Activated naive CD8-positive, alpha-beta T cell (primary cell): ENCODE data around the gene RFX1.
"Not testable (repeated sequence)": the region's sequence is repeated elsewhere in the genome, so short reads cannot be mapped to it uniquely, and the experiment has no call there.

Experiments used
- H3K27ac Mint-ChIP-seq: one replicate; pipeline ENCODE4 v1.8.0; 2021; ENCODE audit warnings: mixed read lengths
- H3K27me3 Mint-ChIP-seq: one replicate; pipeline ENCODE4 v1.8.0; 2021; ENCODE audit warnings: mixed read lengths
- H3K36me3 Mint-ChIP-seq: one replicate; pipeline ENCODE4 v1.8.0; 2021; ENCODE audit warnings: mixed read lengths
- H3K4me1 Mint-ChIP-seq: one replicate; pipeline ENCODE4 v1.8.0; 2021; ENCODE audit warnings: low read depth, mixed read lengths
- H3K4me3 Mint-ChIP-seq: one replicate; pipeline ENCODE4 v1.8.0; 2021; ENCODE audit warnings: mild to moderate bottlenecking, mixed read lengths
- H3K9me3 Mint-ChIP-seq: one replicate; pipeline ENCODE4 v1.8.0; 2021; ENCODE audit warnings: low read depth, mixed read lengths

Gene RFX1

GRCh38 chr19:13932911-13933393 lies 73.2 kb downstream of the RFX1 start:
- H3K36me3 Mint-ChIP-seq = peaks cover 2% of the 10 kb centered on the region
- no peak overlapping the region for H3K27ac Mint-ChIP-seq
- peaks cover 9% of the 10 kb centered on the region for H3K4me1 Mint-ChIP-seq
- H3K9me3 Mint-ChIP-seq = no peaks in the 10 kb centered on the region
- H3K4me3 Mint-ChIP-seq = no peak overlapping the region
- H3K27me3 Mint-ChIP-seq = no peaks in the 10 kb centered on the region

DNA sequence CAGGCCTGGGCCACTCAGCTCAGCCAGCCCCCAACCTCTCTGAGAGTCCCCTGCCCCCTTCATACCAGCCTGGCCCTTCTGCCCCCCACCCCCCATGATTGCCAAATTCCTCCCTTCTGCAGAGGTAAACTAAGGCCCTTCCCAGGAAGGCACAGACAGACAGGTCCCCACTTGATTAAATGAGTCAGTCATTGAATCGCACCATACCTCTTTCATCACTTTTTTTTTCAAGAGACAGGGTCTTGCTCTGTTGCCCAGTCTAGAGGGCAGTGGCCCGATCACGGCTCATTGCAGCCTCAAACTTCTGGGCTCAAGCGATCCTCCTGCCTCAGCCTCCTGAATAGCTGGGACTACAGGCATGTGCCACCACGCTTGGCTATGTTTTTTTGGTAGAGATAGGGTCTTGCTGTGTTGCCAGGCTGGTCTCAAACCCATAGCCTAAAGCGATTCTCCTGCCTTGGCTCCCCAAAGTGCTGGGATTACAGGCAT lies 73.9 kb downstream of the RFX1 start:
- no peaks in the 10 kb centered on the region for H3K9me3 Mint-ChIP-seq
- no peak overlapping the region for H3K27ac Mint-ChIP-seq
- H3K4me3 Mint-ChIP-seq = no peak overlapping the region
- no peaks in the 10 kb centered on the region for H3K27me3 Mint-ChIP-seq
- H3K36me3 Mint-ChIP-seq = peaks cover 2% of the 10 kb centered on the region
- peaks cover 7% of the 10 kb centered on the region for H3K4me1 Mint-ChIP-seq

GRCh38 chr19:13931391-13932148 lies 74.5 kb downstream of the RFX1 start:
- peaks cover 7% of the 10 kb centered on the region for H3K4me1 Mint-ChIP-seq
- H3K4me3 Mint-ChIP-seq = no peak overlapping the region
- no peaks in the 10 kb centered on the region for H3K9me3 Mint-ChIP-seq
- peaks cover 2% of the 10 kb centered on the region for H3K36me3 Mint-ChIP-seq
- no peaks in the 10 kb centered on the region for H3K27me3 Mint-ChIP-seq
- no peak overlapping the region for H3K27ac Mint-ChIP-seq

GRCh38 chr19:13930402-13930801 lies 75.7 kb downstream of the RFX1 start:
- Mint-ChIP-seq H3K27ac (no peak overlapping the region), H3K36me3 (peaks cover 2% of the 10 kb centered on the region), H3K4me1 (peaks cover 7% of the 10 kb centered on the region), H3K27me3 (no peaks in the 10 kb centered on the region), H3K4me3 (no peak overlapping the region), H3K9me3 (no peaks in the 10 kb centered on the region)

- Mint-ChIP-seq H3K27ac (no peak overlapping the region), H3K4me1 (peaks cover 7% of the 10 kb centered on the region), H3K36me3 (peaks cover 3% of the 10 kb centered on the region), H3K4me3 (no peak overlapping the region), H3K9me3 (no peaks in the 10 kb centered on the region), H3K27me3 (no peaks in the 10 kb centered on the region)
Measured at GRCh38 chr19:13929956-13930355, 76.2 kb downstream of the RFX1 start.

DNA sequence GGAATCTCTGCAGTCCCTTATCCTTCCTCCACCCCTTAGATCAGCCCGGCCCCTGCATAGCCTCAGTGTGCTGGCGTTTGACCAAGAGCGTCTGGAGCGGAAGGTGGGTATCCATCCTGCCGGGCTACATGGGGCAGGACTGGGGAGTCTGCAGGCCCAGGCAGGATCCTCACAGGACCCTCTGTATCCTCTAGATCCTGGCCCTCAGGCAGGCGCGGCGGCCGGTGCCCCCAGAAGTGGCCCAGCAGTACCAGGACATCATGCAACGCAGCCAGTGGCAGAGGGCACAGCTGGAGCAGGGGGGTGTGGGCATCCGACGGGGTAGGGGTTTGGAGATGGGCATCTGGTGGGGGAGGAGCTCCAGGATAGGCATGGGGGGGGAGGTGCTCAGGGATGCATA lies 76.8 kb downstream of the RFX1 start:
- H3K4me1 Mint-ChIP-seq = peaks cover 5% of the 10 kb centered on the region
- H3K36me3 Mint-ChIP-seq = peaks cover 6% of the 10 kb centered on the region
- H3K27ac Mint-ChIP-seq = no peak overlapping the region
- no peak overlapping the region for H3K4me3 Mint-ChIP-seq
- H3K27me3 Mint-ChIP-seq = no peaks in the 10 kb centered on the region
- H3K9me3 Mint-ChIP-seq = no peaks in the 10 kb centered on the region

GRCh38 chr19:13926715-13927114 lies 79.4 kb downstream of the RFX1 start:
- Mint-ChIP-seq H3K36me3 (peaks cover 7% of the 10 kb centered on the region), H3K27me3 (no peaks in the 10 kb centered on the region), H3K27ac (no peak overlapping the region)

DNA sequence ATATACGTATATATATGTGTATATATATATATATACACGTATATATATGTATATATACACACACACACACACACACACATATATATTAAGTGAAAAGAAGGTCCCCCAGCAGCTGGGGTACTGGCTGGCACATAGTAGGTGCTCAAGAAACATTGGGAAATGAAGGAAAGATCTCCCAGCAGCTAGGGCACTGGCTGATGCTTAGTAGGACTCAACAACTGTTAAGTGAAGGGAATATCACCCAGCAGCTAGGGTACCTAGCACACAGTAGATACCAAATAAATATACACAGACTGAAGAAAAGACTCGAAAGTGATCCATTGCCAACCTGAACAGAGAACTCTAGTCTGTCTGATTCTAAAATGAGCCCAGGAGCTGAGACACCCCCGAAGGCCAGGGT lies 80.1 kb downstream of the RFX1 start:
- H3K36me3 Mint-ChIP-seq = peaks cover 14% of the 10 kb centered on the region
- no peaks in the 10 kb centered on the region for H3K27me3 Mint-ChIP-seq
- H3K4me3 Mint-ChIP-seq = no peak overlapping the region
- H3K9me3 Mint-ChIP-seq = no peaks in the 10 kb centered on the region
- no peak overlapping the region for H3K27ac Mint-ChIP-seq
- H3K4me1 Mint-ChIP-seq = peaks cover 1% of the 10 kb centered on the region

More at GRCh38 chr19:13926715-13927114, 79.4 kb downstream of the RFX1 start:
- Mint-ChIP-seq H3K9me3 (no peaks in the 10 kb centered on the region), H3K4me3 (no peak overlapping the region), H3K4me1 (peaks cover 1% of the 10 kb centered on the region)

GRCh38 chr19:13923194-13923987 lies 82.7 kb downstream of the RFX1 start:
- Mint-ChIP-seq H3K27me3 (no peaks in the 10 kb centered on the region), H3K9me3 (no peaks in the 10 kb centered on the region), H3K27ac (no peak overlapping the region), H3K36me3 (peaks cover 15% of the 10 kb centered on the region), H3K4me1 (peaks cover 1% of the 10 kb centered on the region), H3K4me3 (no peak overlapping the region)

GRCh38 chr19:13922118-13922517 lies 84.0 kb downstream of the RFX1 start:
- peaks cover 13% of the 10 kb centered on the region for H3K36me3 Mint-ChIP-seq
- H3K9me3 Mint-ChIP-seq, H3K4me3 Mint-ChIP-seq, H3K27ac Mint-ChIP-seq, H3K4me1 Mint-ChIP-seq, H3K27me3 Mint-ChIP-seq: not testable (repeated sequence)

DNA sequence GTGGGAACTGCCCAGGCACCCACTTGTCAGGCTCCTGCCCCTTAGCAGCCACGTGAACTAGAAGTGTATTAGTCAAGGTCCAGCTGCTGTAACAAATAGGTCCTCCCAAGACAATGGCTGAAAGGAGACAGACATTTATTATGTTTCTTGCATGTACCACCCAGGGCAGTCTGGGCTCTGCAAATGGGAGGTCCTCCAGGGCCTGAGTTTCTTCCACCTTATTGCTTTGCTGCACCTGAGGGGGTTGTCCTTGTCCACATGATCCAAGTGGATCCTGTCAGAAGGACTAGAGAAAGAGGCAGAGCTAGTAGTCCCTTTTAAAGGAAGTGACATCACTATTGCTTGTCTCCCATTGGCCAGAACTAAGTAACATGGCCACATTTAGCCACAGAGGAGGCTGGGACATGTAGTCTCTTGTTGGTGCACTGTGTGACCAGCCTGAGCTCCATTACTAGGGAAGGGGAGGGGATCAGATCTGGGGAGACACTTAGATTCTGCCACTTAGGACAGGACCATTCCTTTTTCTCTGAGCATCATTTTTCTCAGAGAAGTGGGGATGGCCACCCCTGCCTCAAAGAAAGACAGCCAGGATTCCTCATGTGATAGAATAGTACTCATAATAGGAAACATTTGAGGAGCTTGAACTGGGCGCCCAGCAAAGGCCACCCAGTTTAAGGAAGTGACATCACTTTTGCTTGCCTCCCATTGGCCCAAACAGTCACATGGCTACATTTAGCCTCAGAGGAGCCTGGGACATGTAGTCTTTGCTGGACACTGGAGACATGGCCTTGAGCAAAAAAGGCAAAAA lies 85.0 kb downstream of the RFX1 start:
- no peaks in the 10 kb centered on the region for H3K9me3 Mint-ChIP-seq
- peaks cover 13% of the 10 kb centered on the region for H3K36me3 Mint-ChIP-seq
- no peaks in the 10 kb centered on the region for H3K27me3 Mint-ChIP-seq
- no peaks in the 10 kb centered on the region for H3K4me1 Mint-ChIP-seq
- no peak overlapping the region for H3K27ac Mint-ChIP-seq
- H3K4me3 Mint-ChIP-seq = no peak overlapping the region

DNA sequence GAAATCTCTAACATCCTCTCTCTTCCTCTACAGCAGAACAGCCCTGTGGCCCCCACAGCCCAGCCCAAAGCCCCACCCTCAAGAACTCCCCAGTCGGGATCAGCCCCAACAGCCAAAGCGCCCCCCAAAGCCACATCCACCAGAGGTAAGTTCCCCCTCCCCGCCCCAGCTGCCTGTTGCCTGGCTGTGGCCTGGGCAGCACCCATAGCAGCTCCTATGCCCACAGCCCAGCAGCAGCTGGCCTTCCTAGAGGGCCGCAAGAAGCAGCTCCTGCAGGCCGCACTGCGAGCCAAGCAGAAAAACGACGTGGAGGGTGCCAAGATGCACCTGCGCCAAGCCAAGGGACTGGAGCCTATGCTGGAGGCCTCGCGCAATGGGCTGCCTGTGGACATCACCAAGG lies 85.6 kb downstream of the RFX1 start:
- H3K27me3 Mint-ChIP-seq = no peaks in the 10 kb centered on the region
- H3K4me1 Mint-ChIP-seq = no peaks in the 10 kb centered on the region
- H3K4me3 Mint-ChIP-seq = no peak overlapping the region
- peaks cover 13% of the 10 kb centered on the region for H3K36me3 Mint-ChIP-seq
- no peaks in the 10 kb centered on the region for H3K9me3 Mint-ChIP-seq
- H3K27ac Mint-ChIP-seq = no peak overlapping the region

- no peaks in the 10 kb centered on the region for H3K9me3 Mint-ChIP-seq
- H3K4me3 Mint-ChIP-seq = no peak overlapping the region
- H3K27me3 Mint-ChIP-seq = no peaks in the 10 kb centered on the region
- no peaks in the 10 kb centered on the region for H3K4me1 Mint-ChIP-seq
- no peak overlapping the region for H3K27ac Mint-ChIP-seq
- H3K36me3 Mint-ChIP-seq = peaks cover 9% of the 10 kb centered on the region
Measured at GRCh38 chr19:13918726-13919411, 87.3 kb downstream of the RFX1 start.

- H3K27me3 Mint-ChIP-seq = no peaks in the 10 kb centered on the region
- no peak overlapping the region for H3K27ac Mint-ChIP-seq
- no peak overlapping the region for H3K4me3 Mint-ChIP-seq
- peaks cover 9% of the 10 kb centered on the region for H3K36me3 Mint-ChIP-seq
- no peaks in the 10 kb centered on the region for H3K9me3 Mint-ChIP-seq
- H3K4me1 Mint-ChIP-seq = no peaks in the 10 kb centered on the region
Measured at GRCh38 chr19:13917888-13918406, 88.2 kb downstream of the RFX1 start.
